Trophoblast cell (in vitro differentiated cells and primary cell): Measurements from ENCODE around the gene IER3.

Source experiments
- DNase-seq, 2 donors: peaks; one replicate each; pipeline ENCODE4 v3.0.0-alpha.2; 2016
- H2AFZ ChIP-seq: 2 replicates; pipeline ENCODE4 v1.6.1; 2013; ENCODE audit warnings: low read length, moderate library complexity, mild to moderate bottlenecking; ENCODE audit not compliant: insufficient read depth, poor library complexity
- H2AK5ac ChIP-seq: 2 replicates; pipeline ENCODE4 v1.6.1; 2013; ENCODE audit warnings: mild to moderate bottlenecking, low read length
- H2BK120ac ChIP-seq: 2 replicates; pipeline ENCODE4 v1.6.1; 2013; ENCODE audit warnings: low read length, mild to moderate bottlenecking, moderate library complexity; ENCODE audit not compliant: insufficient read depth, poor library complexity
- H2BK12ac ChIP-seq: 2 replicates; pipeline ENCODE4 v1.6.1; 2013; ENCODE audit warnings: mild to moderate bottlenecking, low read length, moderate library complexity
- H2BK5ac ChIP-seq: 2 replicates; pipeline ENCODE4 v1.6.1; 2013; ENCODE audit warnings: low read length, low read depth, moderate library complexity, mild to moderate bottlenecking; ENCODE audit not compliant: poor library complexity
- H3K14ac ChIP-seq: 2 replicates; pipeline ENCODE4 v1.6.1; 2013; ENCODE audit warnings: mild to moderate bottlenecking, low read length
- H3K18ac ChIP-seq: 2 replicates; pipeline ENCODE4 v1.6.1; 2013; ENCODE audit warnings: mild to moderate bottlenecking, low read length
- H3K23ac ChIP-seq: 2 replicates; pipeline ENCODE4 v1.6.1; 2013; ENCODE audit warnings: low read length
- H3K27ac ChIP-seq: 2 replicates; pipeline ENCODE4 v1.5.1; 2013; ENCODE audit warnings: low read depth, mild to moderate bottlenecking, inconsistent platforms, low read length, moderate library complexity
- H3K27me3 ChIP-seq: 2 replicates; pipeline ENCODE4 v1.6.1; 2013; ENCODE audit warnings: inconsistent platforms, mild to moderate bottlenecking, low read length, moderate library complexity; ENCODE audit not compliant: insufficient read depth
- H3K36me3 ChIP-seq, 2 experiments: 1 replicate in 1 of 2; 2 replicates in 1 of 2; pipeline ENCODE4 v1.6.1; 2013; ENCODE audit warnings: low read length in 2 of 2, mild to moderate bottlenecking in 2 of 2, moderate library complexity in 1 of 2; ENCODE audit not compliant: insufficient read depth in 2 of 2, control insufficient read depth in 1 of 2
- H3K4ac ChIP-seq: 2 replicates; pipeline ENCODE4 v1.6.1; 2013; ENCODE audit warnings: low read depth, mild to moderate bottlenecking, low read length, moderate library complexity
- H3K4me1 ChIP-seq, 2 experiments: 1 replicate in 1 of 2; 2 replicates in 1 of 2; pipeline ENCODE4 v1.6.1; 2013; ENCODE audit warnings: low read length in 2 of 2, mild to moderate bottlenecking in 2 of 2, moderate library complexity in 1 of 2; ENCODE audit not compliant: insufficient read depth in 2 of 2, control insufficient read depth in 1 of 2
- H3K4me2 ChIP-seq: 2 replicates; pipeline ENCODE4 v1.6.1; 2013; ENCODE audit warnings: inconsistent platforms, mild to moderate bottlenecking, low read length, moderate library complexity
- H3K4me3 ChIP-seq: 2 replicates; pipeline ENCODE4 v1.5.1; 2013; ENCODE audit warnings: mild to moderate bottlenecking, low read depth, low read length, inconsistent platforms
- H3K79me1 ChIP-seq: one replicate; pipeline ENCODE4 v1.6.1; 2013; ENCODE audit warnings: low read length
- H3K79me2 ChIP-seq: 2 replicates; pipeline ENCODE4 v1.6.1; 2013; ENCODE audit warnings: low read length, mild to moderate bottlenecking; ENCODE audit not compliant: control insufficient read depth, insufficient read depth, poor library complexity
- H3K9ac ChIP-seq: 2 replicates; pipeline ENCODE4 v1.6.1; 2013; ENCODE audit warnings: mild to moderate bottlenecking, low read length
- H3K9me3 ChIP-seq: 2 replicates; pipeline ENCODE4 v1.6.1; 2013; ENCODE audit warnings: low read depth, mild to moderate bottlenecking, control low read depth, inconsistent platforms, low read length; ENCODE audit not compliant: insufficient read depth
- H4K12ac ChIP-seq: 2 replicates; pipeline ENCODE4 v1.6.1; 2013; ENCODE audit warnings: low read depth, mild to moderate bottlenecking, low read length, moderate library complexity
- H4K8ac ChIP-seq: 2 replicates; pipeline ENCODE4 v1.6.1; 2013; ENCODE audit warnings: low read depth, mild to moderate bottlenecking, low read length, moderate library complexity
- H4K91ac ChIP-seq: one replicate; pipeline ENCODE4 v1.6.1; 2013; ENCODE audit warnings: low read depth, mild to moderate bottlenecking, low read length, moderate library complexity
- WGBS: extraction: QIAGEN DNeasy Blood & Tissue Kit; methylation state at CpG from one replicate; pipeline ENCODE4 v1.1.7; 2013; ENCODE audit warnings: missing lambda C conversion rate; ENCODE audit not compliant: insufficient read length, insufficient coverage; ENCODE audit errors: extremely low coverage; 5-methylcytosine and 5-hydroxymethylcytosine counted together

Gene IER3

GRCh38 chr6:30789606-30790005 lies 45.3 kb upstream of the IER3 start:
- Histone ChIP-seq H3K4ac (no peak overlapping the region), H3K18ac (peak overlapping the region; percentile 64), H3K4me1 (peaks cover 4 to 7% of the 10 kb centered on the region in 2 experiments), H3K4me2 (no peak overlapping the region), H3K36me3 (no peaks in the 10 kb centered on the region), H4K91ac (peak overlapping the region; percentile 23), H3K14ac (no peak overlapping the region), H2BK12ac (peak overlapping the region; percentile 75), H4K12ac (no peak overlapping the region), H4K8ac (no peak overlapping the region), H3K23ac (no peak overlapping the region), H3K79me1 (peaks cover 10% of the 10 kb centered on the region), H3K27ac (no peak overlapping the region), H3K79me2 (no peaks in the 10 kb centered on the region), H2AFZ (no peak overlapping the region), H2AK5ac (peak overlapping the region; percentile 67), H3K4me3 (no peak overlapping the region), H3K27me3 (no peaks in the 10 kb centered on the region), H3K9ac (no peak overlapping the region), H3K9me3 (no peaks in the 10 kb centered on the region), H2BK120ac (no peak overlapping the region), H2BK5ac (no peak overlapping the region)
- no CpG with 5 or more reads among the region's 1 CpG for WGBS
- no peak for DNase-seq

GRCh38 chr6:30787954-30788353 lies 43.6 kb upstream of the IER3 start:
- Histone ChIP-seq H2AK5ac (peak overlapping the region; percentile 64), H2BK120ac (no peak overlapping the region), H2BK5ac (no peak overlapping the region), H3K9me3 (no peaks in the 10 kb centered on the region), H4K12ac (no peak overlapping the region), H3K79me1 (peaks cover 12% of the 10 kb centered on the region), H4K91ac (peak overlapping the region; percentile 61), H3K14ac (peak overlapping the region; percentile 57), H2BK12ac (peak overlapping the region; percentile 59), H3K4ac (no peak overlapping the region), H3K79me2 (no peaks in the 10 kb centered on the region), H3K9ac (no peak overlapping the region), H3K27me3 (no peaks in the 10 kb centered on the region), H3K27ac (no peak overlapping the region), H3K4me2 (no peak overlapping the region), H3K4me3 (no peak overlapping the region), H3K36me3 (no peaks in the 10 kb centered on the region), H3K23ac (no peak overlapping the region), H4K8ac (no peak overlapping the region), H3K4me1 (peaks cover 4 to 7% of the 10 kb centered on the region in 2 experiments), H2AFZ (no peak overlapping the region), H3K18ac (no peak overlapping the region)
- WGBS = no CpG with 5 or more reads among the region's 5 CpGs
- peak in 1 of 2 donors; percentile 43 for DNase-seq

- H3K4me3 ChIP-seq = no peak overlapping the region
- no peak overlapping the region for H2BK12ac ChIP-seq
- H4K12ac ChIP-seq = no peak overlapping the region
- H3K4me2 ChIP-seq = no peak overlapping the region
- H2BK120ac ChIP-seq = no peak overlapping the region
- DNase-seq = peak in 1 of 2 donors; percentile 43
- H3K79me1 ChIP-seq = peaks cover 34% of the 10 kb centered on the region
- H3K9ac ChIP-seq = no peak overlapping the region
- peaks cover 27% of the 10 kb centered on the region in 2 experiments for H3K4me1 ChIP-seq
- peaks cover 2% of the 10 kb centered on the region for H3K79me2 ChIP-seq
- H3K36me3 ChIP-seq = peaks cover 0 to 2% of the 10 kb centered on the region in 2 experiments
- no peak overlapping the region for H4K91ac ChIP-seq
- no peak overlapping the region for H3K14ac ChIP-seq
- no peak overlapping the region for H2AFZ ChIP-seq
- no peak overlapping the region for H3K23ac ChIP-seq
- no peak overlapping the region for H3K18ac ChIP-seq
- no peak overlapping the region for H2BK5ac ChIP-seq
- H3K27me3 ChIP-seq = no peaks in the 10 kb centered on the region
- H2AK5ac ChIP-seq = no peak overlapping the region
- no peak overlapping the region for H3K4ac ChIP-seq
- no peak overlapping the region for H4K8ac ChIP-seq
- no peaks in the 10 kb centered on the region for H3K9me3 ChIP-seq
- peak overlapping the region; percentile 62 for H3K27ac ChIP-seq
Observed at GRCh38 chr6:30782425-30783014, 38.2 kb upstream of the IER3 start.

- H3K27me3 ChIP-seq = no peaks in the 10 kb centered on the region
Observed at GRCh38 chr6:30781743-30782424, 37.5 kb upstream of the IER3 start.

More at GRCh38 chr6:30781743-30782424, 37.5 kb upstream of the IER3 start:
- no peak overlapping the region for H3K23ac ChIP-seq
- peak; percentile 94 to 97 for DNase-seq
- no peak overlapping the region for H3K4ac ChIP-seq
- peaks cover 34% of the 10 kb centered on the region for H3K79me1 ChIP-seq
- H4K91ac ChIP-seq = peak overlapping the region; percentile 60
- no peak overlapping the region for H2AFZ ChIP-seq
- H2BK12ac ChIP-seq = peak overlapping the region; percentile 37
- no peak overlapping the region for H4K8ac ChIP-seq
- peak overlapping the region; percentile 16 for H2AK5ac ChIP-seq
- peak overlapping the region; percentile 62 for H3K27ac ChIP-seq
- H2BK5ac ChIP-seq = peak overlapping the region; percentile 15
- no peak overlapping the region for H3K4me2 ChIP-seq
- H3K79me2 ChIP-seq = peaks cover 2% of the 10 kb centered on the region
- H3K36me3 ChIP-seq = peaks cover 0 to 2% of the 10 kb centered on the region in 2 experiments
- peak overlapping the region; percentile 47 for H3K14ac ChIP-seq
- H3K4me3 ChIP-seq = no peak overlapping the region
- peak overlapping the region; percentile 10 for H3K18ac ChIP-seq
- H4K12ac ChIP-seq = no peak overlapping the region
- WGBS = no CpG with 5 or more reads among the region's 13 CpGs
- H3K4me1 ChIP-seq = peaks cover 27 to 30% of the 10 kb centered on the region in 2 experiments
- H2BK120ac ChIP-seq = peak overlapping the region; percentile 9
- H3K9me3 ChIP-seq = no peaks in the 10 kb centered on the region
- H3K9ac ChIP-seq = no peak overlapping the region
